OCI-LY7 (cell line): ENCODE results near the gene PES1.

Source experiments
- CTCF ChIP-seq: fragments of 200-600 bp; sonication (generic); conservative IDR thresholded peaks from 2 replicates; pipeline ENCODE4 v1.5.1; 2014; ENCODE audit warnings: mild to moderate bottlenecking, antibody characterized with exemption, low read length, moderate library complexity, mixed read lengths
- EZH2phosphoT487 ChIP-seq: fragments of 200-600 bp; sonication (generic); IDR thresholded peaks from 2 replicates; pipeline ENCODE4 v1.6.1; 2018; ENCODE audit warnings: low read depth, borderline replicate concordance, mild to moderate bottlenecking, mixed run types, antibody characterized with exemption, low read length, moderate library complexity, mixed read lengths

- TF ChIP-seq EZH2phosphoT487 (no peak), CTCF (no peak)
These were observed 49.5 kb downstream of the PES1 start for GRCh38 chr22:30541961-30542810.
